ENCODE data around the gene PRKAA2.

The PRKAA2 gene

DNA sequence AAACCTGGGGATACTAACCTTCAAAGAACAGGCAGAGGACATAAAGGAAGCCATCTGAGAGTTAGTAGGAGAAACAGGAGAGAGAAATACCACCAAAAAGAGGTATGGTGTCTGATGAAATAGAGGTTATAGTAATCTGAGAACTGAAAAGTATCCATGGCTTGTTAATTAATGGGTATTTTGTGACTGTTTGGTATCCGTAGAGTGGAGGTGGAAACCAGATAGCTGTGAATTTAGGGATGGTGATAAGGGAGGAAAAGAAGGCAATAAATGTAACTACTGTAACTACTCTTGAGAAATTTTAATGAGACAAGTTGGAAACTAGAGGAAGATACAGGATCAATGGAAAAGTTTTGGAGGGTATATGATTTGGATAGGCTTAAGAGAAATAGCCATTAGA, 27.5 kb downstream of the PRKAA2 start:
- H3K4me3 ChIP-seq (ENCODE audit: low read depth, low read length, poor library complexity, severe bottlenecking): no peak overlapping the region
- H3K9me3 ChIP-seq (ENCODE audit: low read length): no peaks in the 10 kb centered on the region
- no peaks in the 10 kb centered on the region for H3F3A ChIP-seq (ENCODE audit: insufficient read depth, low read length)
- H3K4me1 ChIP-seq (ENCODE audit: insufficient read depth, low read length, severe bottlenecking): no peaks in the 10 kb centered on the region
- H3K4me2 ChIP-seq (ENCODE audit: low read length): no peak overlapping the region
- H3K27ac ChIP-seq (ENCODE audit: low read depth, low read length, poor library complexity, severe bottlenecking): no peak overlapping the region
- no peaks in the 10 kb centered on the region for H3K27me3 ChIP-seq (ENCODE audit: insufficient read depth, low read length)
- H2AFZ ChIP-seq (ENCODE audit: low read length): no peak overlapping the region
- no peaks in the 10 kb centered on the region for H3K9me2 ChIP-seq (ENCODE audit: low read depth, low read length)
- no peaks in the 10 kb centered on the region for H4K20me1 ChIP-seq (ENCODE audit: insufficient read depth, low read length)
- no peak overlapping the region for H3K9ac ChIP-seq (ENCODE audit: low read length)
- H3K79me2 ChIP-seq (ENCODE audit: insufficient read depth, low read length): no peaks in the 10 kb centered on the region
- no peaks in the 10 kb centered on the region for H3K36me3 ChIP-seq (ENCODE audit: insufficient read depth, low read length)
- TF ChIP-seq, protein P1, sequence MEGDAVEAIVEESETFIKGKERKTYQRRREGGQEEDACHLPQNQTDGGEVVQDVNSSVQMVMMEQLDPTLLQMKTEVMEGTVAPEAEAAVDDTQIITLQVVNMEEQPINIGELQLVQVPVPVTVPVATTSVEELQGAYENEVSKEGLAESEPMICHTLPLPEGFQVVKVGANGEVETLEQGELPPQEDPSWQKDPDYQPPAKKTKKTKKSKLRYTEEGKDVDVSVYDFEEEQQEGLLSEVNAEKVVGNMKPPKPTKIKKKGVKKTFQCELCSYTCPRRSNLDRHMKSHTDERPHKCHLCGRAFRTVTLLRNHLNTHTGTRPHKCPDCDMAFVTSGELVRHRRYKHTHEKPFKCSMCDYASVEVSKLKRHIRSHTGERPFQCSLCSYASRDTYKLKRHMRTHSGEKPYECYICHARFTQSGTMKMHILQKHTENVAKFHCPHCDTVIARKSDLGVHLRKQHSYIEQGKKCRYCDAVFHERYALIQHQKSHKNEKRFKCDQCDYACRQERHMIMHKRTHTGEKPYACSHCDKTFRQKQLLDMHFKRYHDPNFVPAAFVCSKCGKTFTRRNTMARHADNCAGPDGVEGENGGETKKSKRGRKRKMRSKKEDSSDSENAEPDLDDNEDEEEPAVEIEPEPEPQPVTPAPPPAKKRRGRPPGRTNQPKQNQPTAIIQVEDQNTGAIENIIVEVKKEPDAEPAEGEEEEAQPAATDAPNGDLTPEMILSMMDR (IDR thresholded peaks at IDR 0.05; ENCODE audit: low read length): no peak

DNA sequence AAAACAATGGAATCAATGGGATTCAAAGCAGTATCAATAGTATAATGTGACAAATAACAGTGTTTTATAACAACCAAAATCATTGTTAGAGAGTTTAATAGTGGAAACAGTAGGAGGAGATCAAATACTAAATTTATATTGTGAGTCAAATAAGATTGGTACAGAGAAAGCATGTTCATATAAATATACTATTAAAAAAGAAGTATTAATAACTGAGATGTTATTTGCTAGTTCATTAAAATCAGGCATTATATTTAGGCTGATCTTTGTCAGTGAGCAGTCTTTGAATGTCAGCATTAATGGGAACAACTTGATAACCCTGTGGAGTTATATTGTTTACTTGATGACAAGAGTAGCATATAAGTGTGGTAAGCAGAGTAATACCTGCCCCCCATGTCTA, 30.6 kb downstream of the PRKAA2 start:
- Histone ChIP-seq H3K9me2 (ENCODE audit: low read depth, low read length) (no peaks in the 10 kb centered on the region), H3K9me3 (ENCODE audit: low read length) (no peaks in the 10 kb centered on the region), H3K36me3 (ENCODE audit: insufficient read depth, low read length) (no peaks in the 10 kb centered on the region), H3K9ac (ENCODE audit: low read length) (no peak overlapping the region), H3K27ac (ENCODE audit: low read depth, low read length, poor library complexity, severe bottlenecking) (no peak overlapping the region), H3F3A (ENCODE audit: insufficient read depth, low read length) (no peaks in the 10 kb centered on the region), H3K4me3 (ENCODE audit: low read depth, low read length, poor library complexity, severe bottlenecking) (no peak overlapping the region), H3K79me2 (ENCODE audit: insufficient read depth, low read length) (no peaks in the 10 kb centered on the region), H3K27me3 (ENCODE audit: insufficient read depth, low read length) (no peaks in the 10 kb centered on the region), H4K20me1 (ENCODE audit: insufficient read depth, low read length) (no peaks in the 10 kb centered on the region), H2AFZ (ENCODE audit: low read length) (no peak overlapping the region), H3K4me1 (ENCODE audit: insufficient read depth, low read length, severe bottlenecking) (no peaks in the 10 kb centered on the region), H3K4me2 (ENCODE audit: low read length) (no peak overlapping the region)
- TF ChIP-seq, protein P1 (IDR thresholded peaks at IDR 0.05; ENCODE audit: low read length): no peak
- TF ChIP-seq EZH2 (IDR thresholded peaks at IDR 0.05; ENCODE audit: borderline replicate concordance, low read length): no peak

DNA sequence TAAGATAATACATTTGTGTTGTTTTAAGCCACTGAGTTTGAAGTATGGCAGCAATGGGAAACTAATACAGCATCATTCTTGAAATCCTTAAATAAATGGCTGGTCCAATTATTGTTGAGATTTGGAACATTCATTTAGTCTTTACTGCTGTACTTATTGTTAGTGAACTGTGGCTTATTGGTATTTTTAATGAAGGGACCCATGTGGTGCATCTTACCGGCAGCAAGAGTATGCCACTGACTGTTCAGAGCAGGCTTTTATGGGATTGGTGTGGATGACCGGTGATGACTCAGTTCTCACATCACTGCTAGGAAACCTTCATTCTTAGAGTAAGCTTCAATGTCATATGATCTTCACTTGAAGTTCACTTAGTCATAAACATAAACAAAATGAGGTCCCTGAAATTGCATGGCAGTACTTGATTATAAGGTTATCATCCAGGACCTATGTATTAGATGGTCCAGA, 31.5 kb downstream of the PRKAA2 start:
- H3F3A ChIP-seq (ENCODE audit: insufficient read depth, low read length): no peaks in the 10 kb centered on the region
- H3K4me3 ChIP-seq (ENCODE audit: low read depth, low read length, poor library complexity, severe bottlenecking): no peak overlapping the region
- no peak overlapping the region for H3K4me2 ChIP-seq (ENCODE audit: low read length)
- H3K9me3 ChIP-seq (ENCODE audit: low read length): no peaks in the 10 kb centered on the region
- H3K27me3 ChIP-seq (ENCODE audit: insufficient read depth, low read length): no peaks in the 10 kb centered on the region
- H4K20me1 ChIP-seq (ENCODE audit: insufficient read depth, low read length): no peaks in the 10 kb centered on the region
- no peaks in the 10 kb centered on the region for H3K36me3 ChIP-seq (ENCODE audit: insufficient read depth, low read length)
- no peaks in the 10 kb centered on the region for H3K9me2 ChIP-seq (ENCODE audit: low read depth, low read length)
- no peak overlapping the region for H3K27ac ChIP-seq (ENCODE audit: low read depth, low read length, poor library complexity, severe bottlenecking)
- H3K79me2 ChIP-seq (ENCODE audit: insufficient read depth, low read length): no peaks in the 10 kb centered on the region
- no peak overlapping the region for H3K9ac ChIP-seq (ENCODE audit: low read length)
- no peak overlapping the region for H2AFZ ChIP-seq (ENCODE audit: low read length)
- TF ChIP-seq, protein P1 (IDR thresholded peaks at IDR 0.05; ENCODE audit: low read length): no peak
- TF ChIP-seq EZH2 (IDR thresholded peaks at IDR 0.05; ENCODE audit: borderline replicate concordance, low read length): no peak
- H3K4me1 ChIP-seq (ENCODE audit: insufficient read depth, low read length, severe bottlenecking): no peaks in the 10 kb centered on the region
